CD4-positive, alpha-beta T cell (primary cell): Measurements from ENCODE around the gene ABCC6. TPM values are rescaled to one million over a fixed set of nuclear protein-coding genes. Genes with fewer than 3 reads are reported as not detected.

Experiments
- ATAC-seq: fragments of 200-7000 bp; cut with Tn5 transposase; one replicate; pipeline ENCODE4 v1.10.0; 2022; ENCODE audit warnings: mild to moderate bottlenecking; ENCODE audit not compliant: poor library complexity
- CTCF ChIA-PET: fragments of 350-600 bp; sonication (Branson Sonifier 250); formaldehyde crosslinking; loops from one replicate; lab custom pipeline; 2021; ENCODE audit warnings: antibody characterized with exemption, inconsistent platforms; lab: Charles Lee
- POLR2A ChIA-PET: fragments of 350-600 bp; sonication (Branson Sonifier 250); formaldehyde crosslinking; loops from one replicate; lab custom pipeline; 2021; ENCODE audit warnings: antibody characterized with exemption, inconsistent platforms; lab: Charles Lee
- DNase-seq, 14 experiments: peaks; one replicate each; pipeline ENCODE4 v3.0.0-alpha.2; 2013 to 2020; ENCODE audit warnings: mixed read lengths in 2 of 14
- H3K27ac ChIP-seq, 2 donors: one replicate each; pipeline versions ENCODE4 v1.5.1 to v1.7.0; 2013; ENCODE audit warnings: low read length in 2 of 2, low read depth in 1 of 2, mild to moderate bottlenecking in 1 of 2
- H3K27me3 ChIP-seq, 2 experiments: 1 replicate in 1 of 2; 2 replicates in 1 of 2; pipeline versions ENCODE4 v1.6.1 to v1.7.0; 2013; ENCODE audit warnings: low read length in 2 of 2, control low read depth in 1 of 2, mild to moderate bottlenecking in 1 of 2, moderate library complexity in 1 of 2; ENCODE audit not compliant: insufficient read depth in 2 of 2, control insufficient read depth in 1 of 2
- H3K36me3 ChIP-seq: one replicate; pipeline ENCODE4 v1.6.1; 2013; ENCODE audit warnings: low read length, control low read depth; ENCODE audit not compliant: insufficient read depth
- H3K4me1 ChIP-seq: one replicate; pipeline ENCODE4 v1.6.1; 2013; ENCODE audit warnings: low read length, control low read depth; ENCODE audit not compliant: insufficient read depth
- H3K4me3 ChIP-seq: one replicate; pipeline ENCODE4 v1.5.1; 2013; ENCODE audit warnings: mild to moderate bottlenecking, low read length, moderate library complexity
- H3K9me3 ChIP-seq, 2 experiments: 1 replicate in 1 of 2; 2 replicates in 1 of 2; pipeline versions ENCODE4 v1.6.1 to v1.7.0; 2013; ENCODE audit warnings: low read length in 2 of 2, mild to moderate bottlenecking in 2 of 2, control low read depth in 1 of 2, moderate library complexity in 1 of 2; ENCODE audit not compliant: control insufficient read depth in 1 of 2, insufficient read depth in 1 of 2
- H3K27ac Mint-ChIP-seq: one replicate; pipeline ENCODE4 v1.8.0; 2020; ENCODE audit warnings: mixed read lengths
- H3K27me3 Mint-ChIP-seq: one replicate; pipeline ENCODE4 v1.8.0; 2021; ENCODE audit warnings: mixed read lengths
- H3K36me3 Mint-ChIP-seq: one replicate; pipeline ENCODE4 v1.8.0; 2021; ENCODE audit warnings: low read depth, mixed read lengths
- H3K4me1 Mint-ChIP-seq: one replicate; pipeline ENCODE4 v1.8.0; 2021; ENCODE audit warnings: low read depth, mixed read lengths
- H3K4me3 Mint-ChIP-seq: one replicate; pipeline ENCODE4 v1.8.0; 2020; ENCODE audit warnings: mild to moderate bottlenecking, mixed read lengths
- H3K9me3 Mint-ChIP-seq: one replicate; pipeline ENCODE4 v1.8.0; 2020; ENCODE audit warnings: mixed read lengths
- intact Hi-C, 2 experiments: fragments of 100-400 bp; cut with DNase I in 1 of 2; cut with micrococcal nuclease in 1 of 2; formaldehyde crosslinking; loops; one replicate each; pipeline versions ENCODE4 v1.15.1 to v1.9.0; 2023 to 2025; cut with DNase I, micrococcal nuclease
- total RNA-seq, 174 experiments: library from RNA in 2 of 174; stranded (reverse) in 2 of 174; gene quantifications; one replicate each; pipeline ENCODE4 v1.2.3 and lab custom pipeline; 2021 to 2026
- TF ChIP-seq, protein P1 (sequence below): fragments of 200-600 bp; IDR thresholded peaks from one replicate; pipeline ENCODE4 v1.8.0; 2022; ENCODE audit warnings: antibody characterized with exemption, mild to moderate bottlenecking

The ABCC6 gene
- total RNA-seq, 2 experiments from 2014 or later: not detected

GRCh38 chr16:16136588-16136987 is 86.7 kb downstream of the ABCC6 start:
- peaks cover 98% of the 10 kb centered on the region for H3K36me3 ChIP-seq
- intact Hi-C loops: no loop called here
- Mint-ChIP-seq H3K4me3 (no peak overlapping the region), H3K4me1 (no peaks in the 10 kb centered on the region), H3K27me3 (no peaks in the 10 kb centered on the region), H3K27ac (no peak overlapping the region), H3K36me3 (peaks cover 94% of the 10 kb centered on the region), H3K9me3 (no peaks in the 10 kb centered on the region)
- CTCF ChIA-PET: no interaction called here
- TF ChIP-seq, protein P1, sequence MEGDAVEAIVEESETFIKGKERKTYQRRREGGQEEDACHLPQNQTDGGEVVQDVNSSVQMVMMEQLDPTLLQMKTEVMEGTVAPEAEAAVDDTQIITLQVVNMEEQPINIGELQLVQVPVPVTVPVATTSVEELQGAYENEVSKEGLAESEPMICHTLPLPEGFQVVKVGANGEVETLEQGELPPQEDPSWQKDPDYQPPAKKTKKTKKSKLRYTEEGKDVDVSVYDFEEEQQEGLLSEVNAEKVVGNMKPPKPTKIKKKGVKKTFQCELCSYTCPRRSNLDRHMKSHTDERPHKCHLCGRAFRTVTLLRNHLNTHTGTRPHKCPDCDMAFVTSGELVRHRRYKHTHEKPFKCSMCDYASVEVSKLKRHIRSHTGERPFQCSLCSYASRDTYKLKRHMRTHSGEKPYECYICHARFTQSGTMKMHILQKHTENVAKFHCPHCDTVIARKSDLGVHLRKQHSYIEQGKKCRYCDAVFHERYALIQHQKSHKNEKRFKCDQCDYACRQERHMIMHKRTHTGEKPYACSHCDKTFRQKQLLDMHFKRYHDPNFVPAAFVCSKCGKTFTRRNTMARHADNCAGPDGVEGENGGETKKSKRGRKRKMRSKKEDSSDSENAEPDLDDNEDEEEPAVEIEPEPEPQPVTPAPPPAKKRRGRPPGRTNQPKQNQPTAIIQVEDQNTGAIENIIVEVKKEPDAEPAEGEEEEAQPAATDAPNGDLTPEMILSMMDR: no peak
- H3K4me3 ChIP-seq: no peak overlapping the region
- ATAC-seq (no peak), DNase-seq (no peak)
- H3K9me3 ChIP-seq: no peaks in the 10 kb centered on the region
- no peaks in the 10 kb centered on the region for H3K4me1 ChIP-seq
- H3K27me3 ChIP-seq: no peaks in the 10 kb centered on the region
- POLR2A ChIA-PET: no interaction called here
- H3K27ac ChIP-seq: no peak overlapping the region

- Mint-ChIP-seq H3K9me3 (no peaks in the 10 kb centered on the region), H3K4me3 (no peak overlapping the region), H3K27ac (no peak overlapping the region), H3K27me3 (no peaks in the 10 kb centered on the region), H3K4me1 (no peaks in the 10 kb centered on the region), H3K36me3 (peaks cover 87% of the 10 kb centered on the region)
- CTCF ChIA-PET: no interaction called here
- Histone ChIP-seq H3K36me3 (peaks cover 94% of the 10 kb centered on the region), H3K9me3 (no peaks in the 10 kb centered on the region), H3K27me3 (no peaks in the 10 kb centered on the region), H3K4me3 (no peak overlapping the region), H3K4me1 (no peaks in the 10 kb centered on the region), H3K27ac (no peak overlapping the region)
- TF ChIP-seq, protein P1: no peak
- DNase-seq (no peak), ATAC-seq (no peak)
- intact Hi-C loops: no loop called here
- POLR2A ChIA-PET: no interaction called here
These were observed 89.2 kb downstream of the ABCC6 start for GRCh38 chr16:16133943-16134604.

GRCh38 chr16:16131659-16132058 is 91.6 kb downstream of the ABCC6 start:
- no peak overlapping the region for H3K4me3 ChIP-seq
- H3K4me1 ChIP-seq: no peaks in the 10 kb centered on the region
- no peaks in the 10 kb centered on the region for H3K9me3 ChIP-seq
- no peaks in the 10 kb centered on the region for H3K27me3 ChIP-seq
- no peak overlapping the region for H3K27ac ChIP-seq
- Mint-ChIP-seq H3K4me3 (no peak overlapping the region), H3K27me3 (no peaks in the 10 kb centered on the region), H3K27ac (no peak overlapping the region), H3K36me3 (peaks cover 79% of the 10 kb centered on the region), H3K4me1 (peaks cover 4% of the 10 kb centered on the region), H3K9me3 (no peaks in the 10 kb centered on the region)
- no peak for DNase-seq
- H3K36me3 ChIP-seq: peaks cover 74% of the 10 kb centered on the region
- TF ChIP-seq, protein P1: no peak
- ChIA-PET CTCF (no interaction called here), POLR2A (no interaction called here)
- intact Hi-C loops: no loop called here
- ATAC-seq: no peak
